Urothelium cell line (cell line): Measurements from ENCODE around the gene SIGLEC7.

Experiments used
- DNase-seq: peaks from one replicate; pipeline ENCODE4 v3.0.0; 2011; ENCODE audit warnings: low spot score, mixed read lengths
- FAIRE-seq: peaks from 2 replicates; lab custom pipeline; 2011; peaks lifted over from hg19 to GRCh38; lab: Jason Lieb, UNC

The SIGLEC7 gene

DNA sequence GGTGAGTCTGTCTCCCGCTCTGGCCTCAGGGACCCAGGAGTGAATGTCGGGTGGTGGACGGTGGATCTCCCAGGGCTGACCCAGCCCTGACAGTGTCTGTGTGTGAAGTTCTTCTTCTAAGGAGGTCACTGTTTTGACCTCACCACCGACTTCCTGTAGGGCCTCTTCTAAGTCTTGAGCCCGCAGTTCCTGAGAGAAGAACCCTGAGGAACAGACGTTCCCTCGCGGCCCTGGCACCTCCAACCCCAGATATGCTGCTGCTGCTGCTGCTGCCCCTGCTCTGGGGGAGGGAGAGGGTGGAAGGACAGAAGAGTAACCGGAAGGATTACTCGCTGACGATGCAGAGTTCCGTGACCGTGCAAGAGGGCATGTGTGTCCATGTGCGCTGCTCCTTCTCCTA lies at the start of gene SIGLEC7:
Gene SIGLEC7, plus strand, starts transcription at position 183 of the 400 bp plus-strand sequence. Its CDS starts 69 bp downstream, at position 252.
- DNase-seq (no peak), FAIRE-seq (no peak)

DNA sequence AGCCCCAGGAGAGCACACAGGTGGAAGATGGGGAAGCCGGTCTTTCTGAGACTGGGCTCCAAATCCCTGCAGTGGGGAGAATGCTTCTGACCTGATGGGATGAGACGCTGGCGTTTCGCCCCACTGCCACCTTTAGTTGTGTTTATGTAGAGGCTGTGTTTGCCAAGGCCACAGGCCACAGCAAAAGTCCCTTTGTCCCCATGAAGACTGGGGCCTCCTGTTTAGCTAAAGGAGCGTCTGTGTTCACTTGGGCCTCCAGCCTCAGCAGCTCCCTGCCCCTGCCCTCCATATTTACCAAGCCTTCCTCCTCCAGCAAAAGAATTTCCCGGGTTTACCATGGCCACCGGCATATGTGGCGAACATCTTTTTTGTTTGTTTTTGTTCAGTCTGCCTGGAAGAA lies 49.0 kb upstream of the SIGLEC7 start:
- DNase-seq (no peak), FAIRE-seq (no peak)

GRCh38 chr19:51093510-51094345 lies 48.4 kb upstream of the SIGLEC7 start:
- FAIRE-seq, result no peak

GRCh38 chr19:51094696-51095279 lies 47.3 kb upstream of the SIGLEC7 start:
- FAIRE-seq (no peak), DNase-seq (peak; percentile 61)

More at GRCh38 chr19:51093510-51094345, 48.4 kb upstream of the SIGLEC7 start:
- DNase-seq, result no peak

- FAIRE-seq, result no peak
- DNase-seq, result no peak
These were observed 45.5 kb upstream of the SIGLEC7 start for GRCh38 chr19:51096473-51097165.

DNA sequence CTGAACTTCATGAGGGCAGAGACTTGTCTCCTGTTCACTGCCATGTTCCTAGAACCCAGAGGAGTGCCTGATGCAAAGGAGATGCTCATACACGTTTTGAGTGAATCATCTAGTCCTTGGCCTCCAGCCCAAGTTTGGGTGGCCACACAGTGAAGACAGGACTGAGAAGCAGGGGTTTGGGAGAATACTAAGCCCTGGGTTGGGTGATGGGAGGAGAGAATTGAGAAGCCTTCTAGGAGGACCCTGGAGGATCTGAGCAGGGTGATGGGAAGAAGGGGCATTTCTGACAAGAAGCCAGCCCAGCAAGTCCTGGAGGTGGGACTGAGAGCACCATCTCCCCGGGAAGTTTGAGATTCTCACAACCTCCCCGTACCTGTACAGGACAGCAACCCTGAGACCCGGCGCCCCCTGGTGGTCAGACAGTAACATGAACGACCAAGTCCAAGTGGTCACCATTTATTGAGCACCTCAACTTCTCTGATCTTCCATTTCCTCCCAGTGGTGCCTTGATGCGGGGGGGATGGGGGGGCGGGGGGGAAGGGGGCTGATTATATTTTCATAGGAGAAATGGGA lies 44.8 kb upstream of the SIGLEC7 start:
- FAIRE-seq, result peak; percentile 67
- DNase-seq, result peak; percentile 72

DNA sequence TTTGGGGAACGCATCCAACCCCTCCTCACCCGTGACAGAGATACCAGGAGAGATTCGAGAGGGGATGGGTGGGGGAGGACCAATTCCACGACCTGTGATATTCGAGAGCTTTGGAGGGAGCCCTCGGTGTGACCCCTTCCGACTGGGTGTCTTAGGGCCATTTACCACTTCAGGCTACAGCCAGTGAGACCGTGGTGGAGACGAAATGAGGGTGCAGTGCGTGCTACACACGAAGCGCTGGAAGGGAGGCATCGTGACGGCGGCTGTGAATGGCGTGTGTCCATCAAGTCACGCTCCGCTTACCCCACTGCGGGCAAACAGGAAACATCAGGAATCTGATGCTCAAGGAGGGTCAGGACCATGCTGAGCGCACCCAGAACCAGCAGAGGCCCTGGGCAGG lies 44.3 kb upstream of the SIGLEC7 start:
- DNase-seq, result no peak
- peak; percentile 35 for FAIRE-seq

DNA sequence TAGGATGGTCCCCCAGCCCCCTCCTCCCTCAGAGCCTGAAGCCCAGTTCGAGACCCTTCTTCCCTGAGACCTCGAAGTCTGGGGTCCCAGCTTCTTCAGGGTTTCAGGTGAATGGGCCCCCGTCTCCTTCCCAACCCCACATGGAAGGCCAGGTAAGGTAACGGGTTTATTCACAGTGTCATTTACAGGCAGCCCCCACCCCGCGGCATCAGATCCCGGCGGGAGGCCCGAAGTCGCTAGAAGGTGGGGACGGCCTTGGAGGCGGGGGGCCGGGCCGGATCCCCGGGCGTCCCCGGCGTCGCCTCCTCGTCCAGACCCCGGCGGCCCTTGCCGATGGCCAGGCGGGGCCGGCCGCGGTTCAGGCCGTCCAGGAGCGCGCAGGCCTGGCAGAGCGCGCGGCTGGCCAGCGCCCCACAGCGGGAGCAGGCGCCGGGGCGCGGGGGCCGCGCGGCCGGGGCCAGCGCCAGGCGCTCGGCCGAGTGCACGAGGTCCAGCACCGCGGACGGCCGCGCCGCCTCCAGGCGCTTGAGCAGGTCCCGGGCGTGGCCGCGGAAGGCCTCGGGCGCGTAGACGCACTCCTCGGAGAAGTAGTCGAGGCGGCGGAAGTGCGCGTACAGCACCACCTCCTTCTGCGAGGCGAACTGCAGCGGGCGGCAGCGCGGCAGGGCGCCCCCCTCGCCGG lies 43.6 kb upstream of the SIGLEC7 start:
- FAIRE-seq (no peak), DNase-seq (no peak)

GRCh38 chr19:51099047-51099382 lies 43.1 kb upstream of the SIGLEC7 start:
- FAIRE-seq, result no peak
- no peak for DNase-seq

DNA sequence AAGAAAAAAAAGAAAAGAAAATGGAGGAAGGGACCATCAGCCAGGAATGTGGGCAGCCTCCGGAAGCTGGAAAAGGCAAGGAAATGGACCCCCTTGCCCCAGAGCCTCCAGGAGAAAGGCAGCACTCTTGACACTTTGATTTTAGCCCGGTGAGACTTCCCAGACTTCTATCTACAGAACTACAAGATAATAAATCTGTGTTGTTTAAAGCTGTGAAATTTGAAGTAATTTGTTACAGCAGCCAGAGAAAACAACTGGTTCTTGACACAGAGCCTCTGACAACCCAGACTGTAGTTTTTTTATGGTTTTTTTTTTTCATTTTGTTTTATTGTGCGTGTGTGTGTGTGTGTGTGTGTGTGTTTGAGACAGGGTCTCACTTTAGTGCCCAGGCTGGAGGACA lies 41.5 kb upstream of the SIGLEC7 start:
- FAIRE-seq (no peak), DNase-seq (no peak)

GRCh38 chr19:51101171-51101865 lies 40.8 kb upstream of the SIGLEC7 start:
- no peak for DNase-seq
- FAIRE-seq, result no peak

DNA sequence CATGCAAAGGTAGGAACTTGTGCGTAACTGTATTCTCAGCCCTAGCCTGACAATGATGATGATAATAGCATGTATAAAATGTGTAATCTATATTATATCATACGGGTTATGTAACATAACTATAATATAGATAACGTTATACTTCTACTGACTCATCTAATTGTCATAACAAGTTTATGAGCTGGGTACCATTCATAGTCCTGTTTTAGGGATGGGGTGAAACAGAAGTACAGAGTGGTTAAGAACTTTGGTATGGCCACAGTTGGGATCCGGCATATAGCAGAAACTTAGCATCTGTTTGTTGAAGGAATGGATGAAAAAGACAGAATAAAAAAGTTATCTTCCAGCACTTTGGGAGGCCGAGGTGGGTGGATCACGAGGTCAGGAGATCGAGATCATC lies 39.1 kb upstream of the SIGLEC7 start:
- FAIRE-seq (no peak), DNase-seq (no peak)

GRCh38 chr19:51103926-51104341 lies 38.2 kb upstream of the SIGLEC7 start:
- DNase-seq, result no peak
- no peak for FAIRE-seq

DNA sequence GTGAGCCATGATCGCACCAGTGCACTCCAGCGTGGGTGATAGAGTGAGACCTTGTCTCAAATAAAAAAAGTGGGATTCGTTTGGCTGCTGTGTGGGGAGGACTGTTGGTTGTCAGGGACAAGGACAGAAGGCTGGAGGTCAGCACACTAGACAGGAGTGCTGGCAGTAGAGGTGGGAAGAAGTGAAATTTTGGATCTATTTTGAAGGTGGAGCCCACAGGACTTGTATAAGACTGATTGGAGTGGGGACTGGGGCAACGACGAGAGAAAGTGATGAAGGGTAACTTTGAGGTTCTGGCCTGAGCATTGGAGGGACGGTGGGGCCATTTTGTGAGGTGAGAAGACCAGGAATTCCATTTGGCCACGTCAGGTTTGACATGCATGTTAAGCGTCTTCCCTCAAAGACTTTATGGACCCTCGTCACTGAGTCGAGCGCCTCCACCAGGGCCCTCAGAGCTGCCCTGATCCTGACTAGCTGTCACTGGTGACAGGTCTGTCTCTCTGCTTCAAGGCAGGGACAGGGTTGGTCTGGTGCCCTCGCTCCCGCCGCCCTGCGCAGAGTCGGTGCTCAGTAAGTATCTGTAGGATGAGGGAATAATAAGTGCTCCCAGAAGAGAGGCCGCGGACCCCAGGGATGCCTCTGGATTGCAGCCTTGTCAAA lies 34.6 kb upstream of the SIGLEC7 start:
- DNase-seq (no peak), FAIRE-seq (no peak)

GRCh38 chr19:51108066-51108804 lies 33.9 kb upstream of the SIGLEC7 start, which contains the start of gene CTU1:
Gene CTU1, minus strand, starts transcription at chr19:51108409. Its CDS starts 3,840 bp downstream, at chr19:51104569.
- FAIRE-seq, result peak; percentile 56
- peak; percentile 97 for DNase-seq

DNA sequence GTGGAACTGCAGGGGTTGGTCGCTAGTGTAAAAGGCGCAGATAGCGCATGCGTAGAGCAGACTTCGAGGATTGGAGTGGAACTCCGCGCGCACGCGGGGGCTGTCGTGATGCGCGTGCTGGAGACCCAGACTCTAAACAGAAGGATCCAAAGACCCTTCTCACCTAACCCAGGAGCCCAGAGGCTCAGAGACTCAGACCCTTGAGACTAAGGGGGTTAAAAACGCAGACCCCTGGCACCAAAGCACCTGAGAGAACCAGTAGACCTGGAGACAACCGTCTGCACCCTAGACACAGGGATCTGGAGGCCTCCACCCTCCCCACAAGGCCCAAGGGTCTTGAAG lies 33.3 kb upstream of the SIGLEC7 start:
- no peak for DNase-seq
- FAIRE-seq, result no peak

DNA sequence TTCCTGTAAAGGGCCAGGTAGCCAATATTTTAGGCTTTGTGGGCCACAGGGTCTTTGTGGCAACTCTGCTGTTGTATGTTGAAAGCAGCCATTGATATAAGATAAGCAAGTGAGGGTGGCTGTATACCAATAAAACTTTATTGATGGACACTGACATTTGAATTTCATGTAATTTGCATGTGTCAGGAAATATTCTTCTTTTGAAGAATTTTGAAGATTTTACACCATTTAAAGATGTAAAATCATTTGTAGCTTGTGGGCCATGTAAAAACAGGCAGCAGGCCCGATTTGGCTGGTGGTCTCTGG lies 31.5 kb upstream of the SIGLEC7 start:
- FAIRE-seq (no peak), DNase-seq (no peak)

DNA sequence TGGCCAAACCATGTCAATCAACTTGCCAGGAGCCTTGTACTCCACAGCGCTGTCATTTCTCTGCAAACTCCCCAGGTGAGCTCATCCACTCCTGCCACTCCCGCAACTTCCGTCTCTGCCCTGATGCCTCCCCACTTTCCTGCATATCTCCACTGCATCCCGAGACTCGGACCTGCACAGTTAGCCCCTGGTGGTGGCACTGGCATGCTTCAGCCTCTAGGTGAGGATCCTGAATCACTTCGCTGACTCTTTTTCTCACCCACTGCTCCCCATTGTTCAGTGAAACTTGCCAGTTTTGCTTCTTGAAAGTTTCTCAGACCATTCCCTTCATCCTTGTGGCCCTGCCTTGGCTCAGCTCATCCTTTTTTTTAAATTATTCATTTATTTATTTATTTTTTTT lies 30.5 kb upstream of the SIGLEC7 start:
- DNase-seq (peak; percentile 31), FAIRE-seq (no peak)

- no peak for FAIRE-seq
- DNase-seq, result no peak
These were observed 27.9 kb upstream of the SIGLEC7 start for GRCh38 chr19:51114087-51114729.
